Keratinocyte (primary cell): ENCODE measurements around the gene DGKD. TPM values are rescaled to one million over a fixed set of nuclear protein-coding genes. Genes with fewer than 3 reads are reported as not detected.
A peak's percentile ranks its signal among the peaks of the same experiment; 100 is the strongest.

Experiments
- DNase-seq: peaks from one replicate; pipeline ENCODE4 v3.0.0-alpha.2; 2011; ENCODE audit warnings: low read depth, missing footprints, low spot score
- FAIRE-seq: peaks from 2 replicates; lab custom pipeline; 2011; peaks lifted over from hg19 to GRCh38; lab: Jason Lieb, UNC
- H2AFZ ChIP-seq: 2 replicates; pipeline ENCODE4 v1.6.0; 2012; ENCODE audit warnings: low read length, control low read depth, inconsistent platforms; ENCODE audit not compliant: control insufficient read depth
- H3K27ac ChIP-seq: 2 replicates; pipeline ENCODE4 v1.5.1; 2011; ENCODE audit warnings: low read length; ENCODE audit not compliant: control insufficient read depth, insufficient read depth
- H3K27me3 ChIP-seq: 3 replicates; pipeline ENCODE4 v1.6.0; 2011; ENCODE audit warnings: low read length; ENCODE audit not compliant: control insufficient read depth, insufficient read depth; ENCODE audit errors: extremely low read depth
- H3K36me3 ChIP-seq, 2 experiments: 2 replicates in 1 of 2; 3 replicates in 1 of 2; pipeline ENCODE4 v1.5.1; 2011; ENCODE audit warnings: low read length in 2 of 2, mild to moderate bottlenecking in 1 of 2; ENCODE audit not compliant: control insufficient read depth in 2 of 2, insufficient read depth in 2 of 2; ENCODE audit errors: extremely low read depth in 1 of 2
- H3K4me1 ChIP-seq: 3 replicates; pipeline ENCODE4 v1.5.1; 2011; ENCODE audit warnings: low read length; ENCODE audit not compliant: control insufficient read depth, insufficient read depth; ENCODE audit errors: extremely low read depth
- H3K4me2 ChIP-seq: 3 replicates; pipeline ENCODE4 v1.6.0; 2011; ENCODE audit warnings: low read depth, low read length; ENCODE audit not compliant: control insufficient read depth, insufficient read depth; ENCODE audit errors: extremely low read depth
- H3K4me3 ChIP-seq, 3 experiments: fragments of 200-600 bp in 1 of 3; sonication (generic) in 1 of 3; 2 replicates in 2 of 3; 3 replicates in 1 of 3; pipeline ENCODE4 v1.5.1; 2011 to 2016; ENCODE audit warnings: low read length in 3 of 3, mild to moderate bottlenecking in 3 of 3, control low read depth in 2 of 3, inconsistent platforms in 1 of 3, low read depth in 1 of 3, mixed read lengths in 1 of 3, mixed run types in 1 of 3, moderate library complexity in 1 of 3; ENCODE audit not compliant: control insufficient read depth in 2 of 3, insufficient read depth in 2 of 3; ENCODE audit errors: extremely low read depth in 1 of 3
- H3K79me2 ChIP-seq: 2 replicates; pipeline ENCODE4 v1.6.0; 2012; ENCODE audit warnings: low read length; ENCODE audit not compliant: control insufficient read depth, insufficient read depth
- H3K9ac ChIP-seq: 3 replicates; pipeline ENCODE4 v1.6.0; 2011; ENCODE audit warnings: low read length; ENCODE audit not compliant: control insufficient read depth, insufficient read depth; ENCODE audit errors: extremely low read depth
- H3K9me1 ChIP-seq: 3 replicates; pipeline ENCODE4 v1.6.0; 2011; ENCODE audit warnings: low read length; ENCODE audit not compliant: control insufficient read depth, insufficient read depth; ENCODE audit errors: extremely low read depth
- H3K9me3 ChIP-seq: 2 replicates; pipeline ENCODE4 v1.5.1; 2012; ENCODE audit warnings: low read depth, low read length; ENCODE audit not compliant: control insufficient read depth
- H4K20me1 ChIP-seq: 3 replicates; pipeline ENCODE4 v1.6.0; 2011; ENCODE audit warnings: low read length; ENCODE audit not compliant: control insufficient read depth, insufficient read depth; ENCODE audit errors: extremely low read depth
- EZH2 ChIP-seq: IDR thresholded peaks from one replicate; pipeline ENCODE4 v1.6.1; 2012; ENCODE audit warnings: inconsistent platforms, mild to moderate bottlenecking, low read length, moderate library complexity
- dilution Hi-C: fragments of 300-500 bp; cut with MboI; formaldehyde crosslinking; loops from one replicate; pipeline ENCODE4 v1.7.0; 2020; ENCODE audit warnings: low sequenced_read_pairs; ENCODE audit not compliant: extremely low pct_ligation_motif_present
- polyA plus RNA-seq, 5 experiments: library from polyadenylated mRNA; depleted of rRNA in 3 of 5; stranded (reverse) in 3 of 5; stranded (forward) in 1 of 5; unstranded in 1 of 5; fragments of >200 nt; gene quantifications; 1 replicate in 1 of 5; 2 replicates in 3 of 5; 3 replicates in 1 of 5; pipeline versions ENCODE4 v1.2.1 to v1.2.3, GENCODE V29; 2011 to 2012; ENCODE audit warnings: missing spikeins in 2 of 5, low read depth in 1 of 5, low replicate concordance in 1 of 5
- TF ChIP-seq, protein P1 (sequence below), 3 experiments: IDR thresholded peaks in 1 of 3; conservative IDR thresholded peaks in 1 of 3; optimal IDR thresholded peaks in 1 of 3; 2 replicates in 2 of 3; 3 replicates in 1 of 3; pipeline versions ENCODE3 to v1.5.1; 2011; ENCODE audit warnings: low read length in 3 of 3, mild to moderate bottlenecking in 3 of 3, moderate library complexity in 2 of 3, control low read depth in 1 of 3, inconsistent platforms in 1 of 3; ENCODE audit not compliant: insufficient read depth in 2 of 3; ENCODE audit errors: extremely low read depth in 1 of 3

Gene DGKD
- polyA plus RNA-seq, 1 donor (not counting 4 experiments of a cell fraction or from before 2014, with no cell fraction given) = 6.1 TPM

DNA sequence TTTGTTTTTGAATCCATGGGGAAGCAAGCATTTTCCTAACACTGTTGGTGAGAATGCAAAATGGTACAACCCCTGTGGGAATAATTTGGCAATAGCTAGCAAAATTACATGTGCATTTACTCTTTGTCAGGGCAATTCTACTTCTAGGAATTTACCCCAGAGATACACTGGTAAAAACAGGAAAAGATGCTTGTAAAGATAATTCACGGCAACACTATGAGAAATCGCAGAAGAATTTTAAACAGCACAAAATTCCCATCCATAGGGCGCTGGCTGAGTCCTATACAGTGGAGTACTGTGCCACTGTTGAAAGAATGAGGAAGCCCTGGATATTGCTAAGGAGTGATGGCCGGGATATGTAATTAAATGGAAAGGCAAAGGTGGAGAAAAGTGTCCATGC is 75.8 kb downstream of the DGKD start:
- Histone ChIP-seq H4K20me1 (no peaks in the 10 kb centered on the region), H2AFZ (no peak overlapping the region), H3K27me3 (no peaks in the 10 kb centered on the region), H3K4me2 (peak overlapping the region; percentile 37), H3K79me2 (no peaks in the 10 kb centered on the region), H3K4me3 (no peak overlapping the region), H3K9me3 (peaks cover 4% of the 10 kb centered on the region), H3K9me1 (no peaks in the 10 kb centered on the region), H3K36me3 (no peaks in the 10 kb centered on the region), H3K4me1 (peaks cover 11% of the 10 kb centered on the region), H3K27ac (no peak overlapping the region), H3K9ac (no peak overlapping the region)
- TF ChIP-seq, protein P1, sequence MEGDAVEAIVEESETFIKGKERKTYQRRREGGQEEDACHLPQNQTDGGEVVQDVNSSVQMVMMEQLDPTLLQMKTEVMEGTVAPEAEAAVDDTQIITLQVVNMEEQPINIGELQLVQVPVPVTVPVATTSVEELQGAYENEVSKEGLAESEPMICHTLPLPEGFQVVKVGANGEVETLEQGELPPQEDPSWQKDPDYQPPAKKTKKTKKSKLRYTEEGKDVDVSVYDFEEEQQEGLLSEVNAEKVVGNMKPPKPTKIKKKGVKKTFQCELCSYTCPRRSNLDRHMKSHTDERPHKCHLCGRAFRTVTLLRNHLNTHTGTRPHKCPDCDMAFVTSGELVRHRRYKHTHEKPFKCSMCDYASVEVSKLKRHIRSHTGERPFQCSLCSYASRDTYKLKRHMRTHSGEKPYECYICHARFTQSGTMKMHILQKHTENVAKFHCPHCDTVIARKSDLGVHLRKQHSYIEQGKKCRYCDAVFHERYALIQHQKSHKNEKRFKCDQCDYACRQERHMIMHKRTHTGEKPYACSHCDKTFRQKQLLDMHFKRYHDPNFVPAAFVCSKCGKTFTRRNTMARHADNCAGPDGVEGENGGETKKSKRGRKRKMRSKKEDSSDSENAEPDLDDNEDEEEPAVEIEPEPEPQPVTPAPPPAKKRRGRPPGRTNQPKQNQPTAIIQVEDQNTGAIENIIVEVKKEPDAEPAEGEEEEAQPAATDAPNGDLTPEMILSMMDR (optimal IDR thresholded peaks at IDR 0.05 in 1 of 3, IDR thresholded peaks at IDR 0.05 in 1 of 3, conservative IDR thresholded peaks at IDR 0.05 in 1 of 3; ENCODE audit: extremely low read depth in 1 of 3, insufficient read depth in 2 of 3, low read length in 3 of 3) = no peak
- no peak for TF ChIP-seq EZH2
- peak; percentile 7 for DNase-seq
- FAIRE-seq = peak; percentile 74
- dilution Hi-C loops = no loop called here

- Histone ChIP-seq H3K27ac (no peak overlapping the region), H3K4me1 (peaks cover 11% of the 10 kb centered on the region), H3K9ac (no peak overlapping the region), H3K27me3 (no peaks in the 10 kb centered on the region), H3K36me3 (peaks cover 0 to 2% of the 10 kb centered on the region in 2 experiments), H2AFZ (no peak overlapping the region), H3K4me3 (no peak overlapping the region), H3K79me2 (no peaks in the 10 kb centered on the region), H4K20me1 (no peaks in the 10 kb centered on the region), H3K9me3 (peaks cover 4% of the 10 kb centered on the region), H3K4me2 (no peak overlapping the region), H3K9me1 (no peaks in the 10 kb centered on the region)
- TF ChIP-seq, protein P1 (optimal IDR thresholded peaks at IDR 0.05 in 1 of 3, IDR thresholded peaks at IDR 0.05 in 1 of 3, conservative IDR thresholded peaks at IDR 0.05 in 1 of 3; ENCODE audit: extremely low read depth in 1 of 3, insufficient read depth in 2 of 3, low read length in 3 of 3) = no peak
- no peak for TF ChIP-seq EZH2
- DNase-seq (no peak), FAIRE-seq (no peak)
- dilution Hi-C loops = no loop called here
Measured at GRCh38 chr2:233430651-233431050, 76.4 kb downstream of the DGKD start.
